Dendritic cell treated with granulocyte-macrophage colony-stimulating factor and Interleukin-4, amounts not matched to agents 40 ng/mL and 50 ng/mL, for 4 days (primary cell): ENCODE measurements around the gene ALOXE3.
A peak's percentile ranks its signal among the peaks of the same experiment; 100 is the strongest.

Source experiments
- H3K27ac Mint-ChIP-seq: one replicate; pipeline ENCODE4 v1.8.0; 2022; ENCODE audit warnings: mild to moderate bottlenecking, mixed read lengths
- H3K27me3 Mint-ChIP-seq: one replicate; pipeline ENCODE4 v1.8.0; 2022; ENCODE audit warnings: mild to moderate bottlenecking, mixed read lengths
- H3K36me3 Mint-ChIP-seq: one replicate; pipeline ENCODE4 v1.8.0; 2022; ENCODE audit warnings: low read depth, mixed read lengths
- H3K4me1 Mint-ChIP-seq: one replicate; pipeline ENCODE4 v1.8.0; 2022; ENCODE audit warnings: low read depth, mixed read lengths
- H3K4me3 Mint-ChIP-seq: one replicate; pipeline ENCODE4 v1.8.0; 2022; ENCODE audit warnings: mild to moderate bottlenecking, moderate library complexity, mixed read lengths
- H3K9me3 Mint-ChIP-seq: one replicate; pipeline ENCODE4 v1.8.0; 2022; ENCODE audit warnings: mixed read lengths
- intact Hi-C: fragments of 100-400 bp; cut with micrococcal nuclease; formaldehyde crosslinking; loops from one replicate; pipeline ENCODE4 v1.15.0; 2022

Gene ALOXE3

GRCh38 chr17:8125154-8125946, 7.0 kb upstream of the ALOXE3 start:
- H3K36me3 Mint-ChIP-seq, result no peaks in the 10 kb centered on the region
- H3K4me3 Mint-ChIP-seq, result peak overlapping the region; percentile 83
- no peak overlapping the region for H3K27ac Mint-ChIP-seq
- peaks cover 62% of the 10 kb centered on the region for H3K4me1 Mint-ChIP-seq
- no peaks in the 10 kb centered on the region for H3K9me3 Mint-ChIP-seq
- intact Hi-C loops, result no loop called here
- H3K27me3 Mint-ChIP-seq, result peaks cover 91% of the 10 kb centered on the region

- no peak overlapping the region for H3K27ac Mint-ChIP-seq
- H3K4me3 Mint-ChIP-seq, result peak overlapping the region; percentile 83
- H3K27me3 Mint-ChIP-seq, result peaks cover 86% of the 10 kb centered on the region
- peaks cover 64% of the 10 kb centered on the region for H3K4me1 Mint-ChIP-seq
- no peaks in the 10 kb centered on the region for H3K9me3 Mint-ChIP-seq
- intact Hi-C loops, result loop anchor here (5.0 kb wide), 1 partner anchor 33 kb away; no protein-coding TSS in a partner anchor
- H3K36me3 Mint-ChIP-seq, result no peaks in the 10 kb centered on the region
Measured at GRCh38 chr17:8124350-8125153, 6.2 kb upstream of the ALOXE3 start.

- H3K4me3 Mint-ChIP-seq, result peak within 1 kb of the TSS; percentile 83
- H3K36me3 Mint-ChIP-seq, result no peaks in the 10 kb centered on the region
- intact Hi-C loops, result loop anchor here (5.0 kb wide), 1 partner anchor 33 kb away; no protein-coding TSS in a partner anchor
- no peaks in the 10 kb centered on the region for H3K9me3 Mint-ChIP-seq
- H3K4me1 Mint-ChIP-seq, result peaks cover 64% of the 10 kb centered on the region
- peak within 1 kb of the TSS; percentile 22 for H3K27ac Mint-ChIP-seq
- peaks cover 79% of the 10 kb centered on the region for H3K27me3 Mint-ChIP-seq
Measured at GRCh38 chr17:8123695-8124349, 5.5 kb upstream of the ALOXE3 start, which contains the start of gene HES7. HES7 (minus strand) TSS chr17:8124106; CDS start chr17:8124084, 22 bp downstream.

GRCh38 chr17:8122924-8123694, 4.8 kb upstream of the ALOXE3 start:
- no peaks in the 10 kb centered on the region for H3K36me3 Mint-ChIP-seq
- intact Hi-C loops, result loop anchor here (5.0 kb wide), 1 partner anchor 34 kb away; no protein-coding TSS in a partner anchor

GRCh38 chr17:8122422-8122923, 4.2 kb upstream of the ALOXE3 start:
- H3K36me3 Mint-ChIP-seq, result no peaks in the 10 kb centered on the region
- no peaks in the 10 kb centered on the region for H3K9me3 Mint-ChIP-seq
- peaks cover 77% of the 10 kb centered on the region for H3K4me1 Mint-ChIP-seq
- H3K27ac Mint-ChIP-seq, result no peak overlapping the region
- intact Hi-C loops, result loop anchor here (5.0 kb wide), 1 partner anchor 35 kb away; no protein-coding TSS in a partner anchor
- H3K27me3 Mint-ChIP-seq, result peaks cover 80% of the 10 kb centered on the region
- peak overlapping the region; percentile 83 for H3K4me3 Mint-ChIP-seq

More at GRCh38 chr17:8122924-8123694, 4.8 kb upstream of the ALOXE3 start:
- Mint-ChIP-seq H3K27me3 (peaks cover 80% of the 10 kb centered on the region), H3K4me3 (peak overlapping the region; percentile 83), H3K4me1 (peaks cover 71% of the 10 kb centered on the region), H3K27ac (peak overlapping the region; percentile 22), H3K9me3 (no peaks in the 10 kb centered on the region)

GRCh38 chr17:8121681-8122421, 3.5 kb upstream of the ALOXE3 start:
- Mint-ChIP-seq H3K4me3 (peak overlapping the region; percentile 83), H3K36me3 (no peaks in the 10 kb centered on the region), H3K27ac (no peak overlapping the region), H3K4me1 (peaks cover 75% of the 10 kb centered on the region), H3K9me3 (no peaks in the 10 kb centered on the region), H3K27me3 (peaks cover 80% of the 10 kb centered on the region)
- intact Hi-C loops, result loop anchor here (5.0 kb wide), 1 partner anchor 35 kb away; no protein-coding TSS in a partner anchor

GRCh38 chr17:8121407-8121680, 3.0 kb upstream of the ALOXE3 start:
- no peaks in the 10 kb centered on the region for H3K36me3 Mint-ChIP-seq

GRCh38 chr17:8120520-8121406, 2.4 kb upstream of the ALOXE3 start:
- intact Hi-C loops, result loop anchor here (5.0 kb wide), 1 partner anchor 37 kb away; no protein-coding TSS in a partner anchor
- Mint-ChIP-seq H3K27me3 (peaks cover 83% of the 10 kb centered on the region), H3K27ac (peak overlapping the region; percentile 11), H3K9me3 (no peaks in the 10 kb centered on the region), H3K4me1 (peaks cover 68% of the 10 kb centered on the region), H3K4me3 (peak overlapping the region; percentile 63), H3K36me3 (no peaks in the 10 kb centered on the region)

More at GRCh38 chr17:8121407-8121680, 3.0 kb upstream of the ALOXE3 start:
- Mint-ChIP-seq H3K27me3 (peaks cover 82% of the 10 kb centered on the region), H3K27ac (peak overlapping the region; percentile 11), H3K9me3 (no peaks in the 10 kb centered on the region), H3K4me3 (peak overlapping the region; percentile 83), H3K4me1 (peaks cover 74% of the 10 kb centered on the region)
- intact Hi-C loops, result loop anchor here (5.0 kb wide), 1 partner anchor 36 kb away; no protein-coding TSS in a partner anchor

GRCh38 chr17:8119581-8120519, 1.5 kb upstream of the ALOXE3 start:
- Mint-ChIP-seq H3K4me3 (peak overlapping the region; percentile 63), H3K9me3 (no peaks in the 10 kb centered on the region), H3K27ac (no peak overlapping the region), H3K27me3 (peaks cover 83% of the 10 kb centered on the region), H3K36me3 (no peaks in the 10 kb centered on the region), H3K4me1 (peaks cover 60% of the 10 kb centered on the region)
- intact Hi-C loops, result loop anchor here (2.0 to 5.0 kb wide), 4 partner anchors 19 to 58 kb away; no protein-coding TSS in a partner anchor

GRCh38 chr17:8118769-8119580, 661 bp upstream of the ALOXE3 start:
- intact Hi-C loops, result loop anchor here (1.0 to 5.0 kb wide), 4 partner anchors 20 to 57 kb away; no protein-coding TSS in a partner anchor
- Mint-ChIP-seq H3K36me3 (no peaks in the 10 kb centered on the region), H3K4me3 (peak overlapping the region; percentile 78), H3K27me3 (peaks cover 83% of the 10 kb centered on the region), H3K4me1 (peaks cover 51% of the 10 kb centered on the region), H3K27ac (peak overlapping the region; percentile 13), H3K9me3 (no peaks in the 10 kb centered on the region)
